GM18508 (cell line): Measurements from ENCODE around the gene KRTAP9-1.
"Not testable (repeated sequence)": the region's sequence is repeated elsewhere in the genome, so short reads cannot be mapped to it uniquely, and the experiment has no call there.

ENCODE experiments used
- ATAC-seq: cut with Tn5 transposase; IDR thresholded peaks from one replicate; pipeline ENCODE4 v1.9.1; 2021; ENCODE audit warnings: moderate number of reproducible peaks; ENCODE audit not compliant: insufficient read depth, unreplicated experiment

The KRTAP9-1 gene

GRCh38 chr17:41189837-41190318 lies at the start of gene KRTAP9-1:
TSS of gene KRTAP9-1 (plus strand) at chr17:41189887. CDS start at chr17:41189887, 0 bp downstream.
- ATAC-seq, result not testable (repeated sequence)

DNA sequence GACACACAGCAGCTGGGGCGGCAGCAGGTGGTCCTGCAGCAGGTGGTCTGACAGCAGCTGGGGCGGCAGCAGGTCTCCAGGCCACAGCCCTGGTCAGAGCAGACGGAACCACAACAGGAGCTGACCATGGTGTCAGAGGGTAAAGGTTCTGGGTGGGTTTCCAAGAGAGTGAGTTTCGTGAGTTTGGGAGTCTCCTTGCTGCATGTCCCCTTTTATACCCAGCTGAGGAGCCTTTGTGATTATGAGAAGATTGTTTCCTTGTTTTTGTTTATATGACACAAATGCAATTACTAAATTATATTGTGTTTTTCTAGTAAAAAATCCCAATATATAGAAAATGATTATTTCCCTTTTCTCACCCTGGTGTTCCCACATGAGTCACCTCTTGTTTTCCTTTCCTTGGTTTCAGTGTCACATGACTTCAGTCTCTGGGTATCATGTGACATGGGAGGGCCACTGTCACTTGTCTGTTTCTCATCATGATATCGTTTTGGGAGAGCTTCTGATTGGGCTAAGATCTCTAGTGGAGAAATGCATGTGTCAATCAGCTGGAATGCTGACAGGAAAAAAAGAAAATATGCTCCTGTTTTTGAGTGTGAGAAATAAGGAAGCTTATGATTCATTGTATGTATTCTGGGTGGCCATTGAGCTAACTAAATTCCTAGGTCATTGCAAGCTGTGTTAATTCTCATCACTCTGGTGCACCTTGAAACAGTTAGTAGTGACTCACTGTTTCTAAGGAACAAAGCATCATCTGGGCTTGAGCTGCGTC lies 49.1 kb upstream of the KRTAP9-1 start, which contains the start of gene KRTAP4-6:
Gene KRTAP4-6 (minus strand): TSS at position 185 of the 772 bp plus-strand sequence. CDS start 57 bp downstream, at position 128.
- no peak for ATAC-seq

DNA sequence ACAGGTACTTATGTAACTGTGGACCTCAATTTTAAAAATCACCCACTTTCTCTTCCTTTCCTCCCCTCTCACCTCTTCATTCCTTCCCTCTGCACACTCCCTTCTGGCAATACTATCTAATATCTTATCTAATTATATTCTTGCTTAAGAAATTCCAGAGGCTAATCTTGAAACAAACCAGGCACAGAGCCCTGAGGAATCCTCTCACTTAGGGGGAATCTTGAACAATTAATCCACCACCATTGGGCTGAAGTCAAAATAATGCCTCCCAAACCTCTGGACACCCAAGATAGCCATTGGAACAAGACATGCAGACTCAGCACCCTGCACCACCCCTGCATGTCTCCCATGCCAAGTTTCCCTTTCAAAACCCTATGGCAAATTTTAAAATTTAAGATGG lies 48.3 kb upstream of the KRTAP9-1 start:
- no peak for ATAC-seq

- ATAC-seq, result no peak
Observed at GRCh38 chr17:41144846-41145245, 44.8 kb upstream of the KRTAP9-1 start.

DNA sequence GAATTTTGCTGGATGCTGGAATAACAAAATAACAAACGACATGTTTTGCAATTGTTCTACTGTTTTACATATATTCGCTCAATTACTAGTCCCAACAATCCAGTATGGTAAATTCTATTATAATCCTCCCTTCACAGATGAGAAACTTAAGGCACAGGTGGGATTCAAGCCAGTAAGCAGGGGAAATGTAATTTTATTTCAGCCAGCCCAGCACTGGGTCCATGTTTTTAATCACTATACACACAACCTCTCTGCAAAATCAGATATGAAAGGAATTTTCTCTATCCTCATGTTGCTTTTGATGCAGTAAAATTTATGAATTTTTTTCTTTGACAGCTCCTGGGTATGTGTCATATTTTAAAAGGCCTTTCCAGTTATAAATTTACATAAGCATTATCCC lies 44.4 kb upstream of the KRTAP9-1 start:
- ATAC-seq, result no peak

DNA sequence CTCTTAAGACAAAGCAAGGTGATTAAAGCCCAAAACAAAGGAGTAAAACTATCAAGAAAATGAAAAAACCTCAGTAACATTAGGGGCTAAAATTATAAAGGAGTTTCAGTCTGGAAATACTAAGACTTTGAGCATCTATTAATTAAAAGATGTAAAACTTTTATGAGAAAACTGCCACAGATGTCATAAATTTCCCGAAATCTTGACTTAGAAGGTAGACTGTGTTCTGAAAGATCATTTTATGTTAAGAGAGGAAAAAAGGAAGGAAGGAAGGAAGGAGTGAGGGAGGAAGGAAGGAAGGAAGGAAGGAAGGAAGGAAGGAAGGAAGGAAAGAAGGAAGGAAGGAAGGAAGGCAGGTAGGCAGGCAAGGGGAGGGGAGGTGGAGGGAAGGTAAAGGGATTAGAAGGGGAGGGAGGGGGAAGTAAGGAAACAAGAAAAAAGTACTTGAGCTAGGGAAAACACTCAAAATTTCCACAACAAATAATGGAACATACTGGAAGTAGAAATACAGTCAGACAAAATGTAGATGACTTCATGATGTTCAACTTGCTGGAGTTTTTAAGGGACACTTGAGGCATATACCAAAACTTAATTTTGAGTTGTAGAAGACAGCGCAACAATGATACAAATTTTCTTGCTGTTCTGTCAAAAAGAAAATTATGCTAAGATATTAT lies 42.0 kb upstream of the KRTAP9-1 start:
- no peak for ATAC-seq

- ATAC-seq, result not testable (repeated sequence)
Observed at GRCh38 chr17:41148971-41149651, 40.6 kb upstream of the KRTAP9-1 start.

DNA sequence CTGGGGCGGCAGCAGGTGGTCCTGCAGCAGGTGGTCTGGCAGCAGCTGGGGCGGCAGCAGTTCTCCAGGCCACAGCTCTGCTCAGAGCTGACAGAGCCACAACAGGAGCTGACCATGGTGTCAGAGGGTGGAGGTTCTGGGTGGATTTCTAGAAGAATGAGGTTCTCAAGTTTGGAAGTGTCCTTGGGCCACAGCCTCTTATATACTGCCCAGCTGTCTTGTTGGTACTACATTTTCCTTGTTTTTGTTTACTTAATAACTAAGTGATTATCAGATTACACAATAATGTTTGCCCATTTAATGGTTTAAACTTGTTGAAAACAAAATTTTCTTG lies 40.1 kb upstream of the KRTAP9-1 start, which contains the start of gene KRTAP4-5:
Gene KRTAP4-5 (minus strand): TSS at position 174 of the 334 bp plus-strand sequence. CDS start 58 bp downstream, at position 116.
- no peak for ATAC-seq

GRCh38 chr17:41150026-41150425 lies 39.7 kb upstream of the KRTAP9-1 start:
- ATAC-seq, result no peak

DNA sequence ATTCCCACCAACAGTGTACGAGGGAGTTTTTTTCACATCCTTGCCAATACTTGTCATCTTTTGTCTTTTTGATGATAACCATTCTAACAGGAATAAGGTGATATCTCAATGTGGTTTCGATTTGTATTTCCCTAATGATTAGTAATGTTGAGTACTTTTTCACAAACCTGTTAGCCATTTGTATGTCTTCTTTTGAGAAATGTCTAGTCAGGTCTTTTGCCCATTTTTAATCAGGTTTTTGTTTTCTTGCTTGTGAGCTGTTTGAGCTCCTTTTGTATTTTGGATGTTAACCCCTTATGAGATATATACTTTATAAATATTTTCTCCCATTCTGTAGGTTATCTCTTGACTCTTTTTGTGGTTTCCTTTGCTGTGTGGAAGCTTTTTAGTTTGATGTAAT lies 38.2 kb upstream of the KRTAP9-1 start:
- no peak for ATAC-seq

DNA sequence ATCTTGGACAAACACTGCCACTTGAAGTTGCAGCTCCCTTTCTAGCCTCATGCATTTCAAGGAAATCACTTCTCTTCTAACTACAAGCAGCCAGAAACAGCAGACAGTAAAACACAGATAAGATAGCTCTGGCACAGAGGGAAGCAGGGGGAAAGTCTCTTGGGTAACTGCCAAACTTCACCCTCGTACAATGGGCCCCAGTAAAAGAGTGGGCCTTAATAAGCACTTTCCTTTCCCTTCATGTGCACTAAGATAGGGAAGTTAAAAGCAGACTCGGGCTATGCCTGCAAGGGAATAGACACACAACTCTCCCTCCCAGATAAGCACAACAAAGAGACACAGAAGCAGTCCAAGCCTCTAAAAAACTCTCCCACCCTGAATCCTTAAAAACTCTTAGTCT lies 35.8 kb upstream of the KRTAP9-1 start:
- no peak for ATAC-seq

GRCh38 chr17:41160190-41160589 lies 29.5 kb upstream of the KRTAP9-1 start:
- not testable (repeated sequence) for ATAC-seq

GRCh38 chr17:41160648-41161047 lies 29.0 kb upstream of the KRTAP9-1 start, which contains the start of gene KRTAP4-4:
TSS of gene KRTAP4-4 (minus strand) at chr17:41160748. CDS start at chr17:41160691, 57 bp downstream.
- no peak for ATAC-seq

- no peak for ATAC-seq
Observed at GRCh38 chr17:41163828-41164227, 25.9 kb upstream of the KRTAP9-1 start.

DNA sequence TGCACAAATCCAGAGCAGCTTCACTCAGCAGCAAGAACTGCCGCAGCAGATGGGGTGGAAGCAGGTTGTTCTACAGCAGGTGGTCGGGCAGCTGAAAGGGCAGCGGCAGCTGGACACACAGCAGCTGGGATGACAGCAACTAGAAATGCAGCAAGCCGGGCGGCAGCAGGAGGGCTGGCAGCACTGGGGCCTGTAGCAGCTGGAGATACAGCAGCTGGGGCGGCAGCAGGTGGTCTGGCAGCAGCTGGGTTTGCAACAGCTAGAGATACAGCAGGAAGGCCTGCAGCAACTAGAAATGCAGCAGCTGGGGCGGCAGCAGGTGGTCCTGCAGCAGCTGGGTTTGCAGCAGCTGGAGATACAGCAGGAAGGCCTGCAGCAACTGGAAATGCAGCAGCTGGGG lies 22.1 kb upstream of the KRTAP9-1 start:
- ATAC-seq, result no peak

GRCh38 chr17:41168121-41168520 lies 21.6 kb upstream of the KRTAP9-1 start, which contains the start of gene KRTAP4-3:
TSS of gene KRTAP4-3 (minus strand) at chr17:41168221. CDS start at chr17:41168172, 49 bp downstream.
- no peak for ATAC-seq

DNA sequence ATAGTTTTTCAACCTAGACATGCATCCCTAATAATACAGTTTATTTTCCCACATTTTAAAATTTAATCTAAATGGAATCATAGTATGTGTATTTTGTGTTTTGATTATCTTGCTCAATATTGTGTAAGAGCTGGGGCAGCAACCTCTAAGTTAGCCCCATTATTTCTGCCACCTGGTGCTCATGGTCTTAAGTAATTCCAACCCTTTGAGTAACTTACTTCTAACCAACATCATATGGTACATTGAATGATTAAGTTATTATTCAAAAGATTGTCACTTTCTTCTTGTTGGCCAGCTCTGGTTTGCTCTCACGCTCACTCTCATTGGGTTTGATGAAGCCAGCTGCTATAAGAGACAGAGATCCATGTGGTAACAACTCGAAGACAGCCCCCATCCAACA lies 17.8 kb upstream of the KRTAP9-1 start:
- no peak for ATAC-seq

GRCh38 chr17:41176744-41177387 lies 12.8 kb upstream of the KRTAP9-1 start:
- ATAC-seq, result no peak

GRCh38 chr17:41177727-41178271 lies 11.9 kb upstream of the KRTAP9-1 start, which contains the start of gene KRTAP4-2:
TSS of gene KRTAP4-2 (minus strand) at chr17:41178221. CDS start at chr17:41178164, 57 bp downstream.
- ATAC-seq, result no peak

DNA sequence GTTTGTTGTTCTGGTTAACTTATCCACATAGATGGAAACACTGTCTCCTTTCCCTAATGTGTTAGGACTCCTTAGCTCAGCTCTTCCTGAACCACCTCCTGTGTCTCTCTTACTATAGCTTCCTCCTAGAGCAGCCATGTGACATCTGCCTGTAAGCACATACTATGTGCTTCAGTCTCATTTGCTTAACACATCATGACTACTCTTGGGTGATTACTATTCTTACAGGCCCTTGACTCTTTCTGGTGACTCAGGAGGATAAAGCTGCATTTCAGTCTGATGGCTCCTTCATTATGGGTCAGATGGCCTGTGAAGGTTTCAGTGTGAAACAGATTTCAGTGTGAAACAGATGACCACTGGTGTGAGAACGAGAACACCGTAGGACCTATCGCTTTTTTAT lies 11.3 kb upstream of the KRTAP9-1 start:
- no peak for ATAC-seq
